Measurements from ENCODE around the gene CD8A.
"Not testable (repeated sequence)": the region's sequence is repeated elsewhere in the genome, so short reads cannot be mapped to it uniquely, and the experiment has no call there.

CD8A gene

DNA sequence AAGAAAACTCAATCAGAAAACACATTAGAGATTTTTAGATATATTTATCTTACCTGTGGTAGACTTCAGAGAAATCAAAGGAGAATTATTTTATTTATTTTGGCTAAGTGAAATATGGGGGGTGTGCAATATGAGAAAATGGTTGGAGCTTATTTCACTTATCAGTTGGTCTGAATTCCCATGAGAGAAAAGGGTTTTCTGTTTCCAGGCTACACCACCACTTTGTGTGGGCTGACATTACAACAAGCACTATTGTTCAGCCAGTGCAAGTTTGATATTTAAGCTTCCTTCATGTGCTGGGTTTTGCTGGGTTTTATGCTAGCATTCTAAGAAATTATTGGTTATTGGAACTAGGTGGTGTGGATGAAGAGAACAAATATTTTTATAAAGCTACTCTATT, 37.1 kb downstream of the CD8A start:
- H3K27ac ChIP-seq (ENCODE audit: low read depth, low read length, severe bottlenecking) = no peak overlapping the region
- H3K4me1 ChIP-seq (ENCODE audit: control insufficient read depth, insufficient read depth, low read length, poor library complexity, severe bottlenecking) = no peaks in the 10 kb centered on the region
- peaks cover 58% of the 10 kb centered on the region for H3K36me3 ChIP-seq (ENCODE audit: control insufficient read depth, insufficient read depth, low read length)
- H3K4me3 ChIP-seq (ENCODE audit: extremely low read depth, insufficient read depth, low read length, poor library complexity, severe bottlenecking) = no peak overlapping the region
- peaks cover 13% of the 10 kb centered on the region for H3K9me3 ChIP-seq (ENCODE audit: control insufficient read depth, low read length)

DNA sequence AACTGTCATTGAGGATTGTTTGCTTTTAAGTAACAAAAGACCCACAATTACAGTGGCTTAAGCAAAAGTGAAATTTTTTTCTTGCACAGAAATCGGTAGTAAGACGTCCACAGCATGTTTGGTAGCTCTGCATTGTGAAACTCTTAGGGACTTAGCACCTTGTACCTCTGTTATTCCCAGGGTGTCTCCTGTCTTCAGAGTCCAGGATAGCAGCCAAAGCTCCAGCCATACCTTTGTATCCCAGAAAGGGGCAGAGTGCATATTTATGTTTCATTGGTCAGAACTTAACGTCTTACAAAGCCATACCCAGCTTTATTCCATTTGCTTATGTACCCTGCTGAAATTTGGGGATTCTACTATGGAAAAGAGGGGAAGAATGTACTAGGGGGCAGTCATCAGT, 37.8 kb downstream of the CD8A start:
- H3K36me3 ChIP-seq (ENCODE audit: control insufficient read depth, insufficient read depth, low read length) = peaks cover 58% of the 10 kb centered on the region
- H3K4me3 ChIP-seq (ENCODE audit: extremely low read depth, insufficient read depth, low read length, poor library complexity, severe bottlenecking) = no peak overlapping the region
- WGBS, 2 experiments (ENCODE audit: insufficient coverage in 2 of 2) = 86 to 100% methylated on average over 2 of the region's 3 CpGs
- no peak overlapping the region for H3K27ac ChIP-seq (ENCODE audit: low read depth, low read length, severe bottlenecking)
- no peaks in the 10 kb centered on the region for H3K4me1 ChIP-seq (ENCODE audit: control insufficient read depth, insufficient read depth, low read length, poor library complexity, severe bottlenecking)
- peaks cover 13% of the 10 kb centered on the region for H3K9me3 ChIP-seq (ENCODE audit: control insufficient read depth, low read length)

- peaks cover 61% of the 10 kb centered on the region for H3K36me3 ChIP-seq (ENCODE audit: control insufficient read depth, insufficient read depth, low read length)
- H3K4me1 ChIP-seq (ENCODE audit: control insufficient read depth, insufficient read depth, low read length, poor library complexity, severe bottlenecking) = no peaks in the 10 kb centered on the region
- H3K9me3 ChIP-seq (ENCODE audit: control insufficient read depth, low read length) = peaks cover 13% of the 10 kb centered on the region
- no peak overlapping the region for H3K4me3 ChIP-seq (ENCODE audit: extremely low read depth, insufficient read depth, low read length, poor library complexity, severe bottlenecking)
- H3K27ac ChIP-seq (ENCODE audit: low read depth, low read length, severe bottlenecking) = no peak overlapping the region
- 100% methylated on average over 1 of the region's 1 CpG for WGBS, 2 experiments (ENCODE audit: insufficient coverage in 2 of 2)
Measured at GRCh38 chr2:86751778-86752177, 38.9 kb downstream of the CD8A start.

DNA sequence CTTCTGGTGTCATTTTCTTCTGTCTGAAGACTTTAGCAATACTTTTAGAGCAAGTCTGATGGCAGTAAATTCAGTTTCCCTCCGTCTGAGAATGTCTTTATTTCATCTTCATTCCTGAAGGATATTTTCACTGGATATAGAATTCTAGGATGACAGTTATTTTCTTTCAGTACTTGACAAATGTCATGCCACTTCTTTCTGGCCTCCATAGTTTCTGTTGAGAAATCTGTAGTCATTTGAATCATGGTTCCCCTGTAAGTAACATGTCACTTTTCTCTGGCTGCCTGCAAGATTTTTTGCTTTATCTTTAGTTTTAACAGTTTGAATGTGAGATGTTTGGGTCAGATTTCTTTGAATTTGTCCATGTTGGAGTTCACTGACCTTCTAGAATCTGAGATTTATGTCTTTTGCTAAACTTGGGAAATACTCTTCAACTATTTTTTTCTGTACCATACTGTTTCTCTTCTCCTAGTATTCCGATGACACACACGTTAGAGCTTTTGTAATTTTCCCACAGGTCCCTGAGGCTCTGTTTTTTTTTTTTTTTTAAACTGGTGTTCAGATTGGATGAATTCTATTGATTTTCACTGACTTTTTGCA, 40.4 kb downstream of the CD8A start:
- Histone ChIP-seq H3K9me3 (ENCODE audit: control insufficient read depth, low read length) (peaks cover 13% of the 10 kb centered on the region), H3K4me3 (ENCODE audit: extremely low read depth, insufficient read depth, low read length, poor library complexity, severe bottlenecking) (no peak overlapping the region), H3K36me3 (ENCODE audit: control insufficient read depth, insufficient read depth, low read length) (peaks cover 60% of the 10 kb centered on the region), H3K27ac (ENCODE audit: low read depth, low read length, severe bottlenecking) (no peak overlapping the region), H3K4me1 (ENCODE audit: control insufficient read depth, insufficient read depth, low read length, poor library complexity, severe bottlenecking) (no peaks in the 10 kb centered on the region)
- WGBS, 2 experiments (ENCODE audit: insufficient coverage in 2 of 2) = 100% methylated on average over 2 of the region's 3 CpGs; no CpG with 5 or more reads in 1 of the 2 experiments

DNA sequence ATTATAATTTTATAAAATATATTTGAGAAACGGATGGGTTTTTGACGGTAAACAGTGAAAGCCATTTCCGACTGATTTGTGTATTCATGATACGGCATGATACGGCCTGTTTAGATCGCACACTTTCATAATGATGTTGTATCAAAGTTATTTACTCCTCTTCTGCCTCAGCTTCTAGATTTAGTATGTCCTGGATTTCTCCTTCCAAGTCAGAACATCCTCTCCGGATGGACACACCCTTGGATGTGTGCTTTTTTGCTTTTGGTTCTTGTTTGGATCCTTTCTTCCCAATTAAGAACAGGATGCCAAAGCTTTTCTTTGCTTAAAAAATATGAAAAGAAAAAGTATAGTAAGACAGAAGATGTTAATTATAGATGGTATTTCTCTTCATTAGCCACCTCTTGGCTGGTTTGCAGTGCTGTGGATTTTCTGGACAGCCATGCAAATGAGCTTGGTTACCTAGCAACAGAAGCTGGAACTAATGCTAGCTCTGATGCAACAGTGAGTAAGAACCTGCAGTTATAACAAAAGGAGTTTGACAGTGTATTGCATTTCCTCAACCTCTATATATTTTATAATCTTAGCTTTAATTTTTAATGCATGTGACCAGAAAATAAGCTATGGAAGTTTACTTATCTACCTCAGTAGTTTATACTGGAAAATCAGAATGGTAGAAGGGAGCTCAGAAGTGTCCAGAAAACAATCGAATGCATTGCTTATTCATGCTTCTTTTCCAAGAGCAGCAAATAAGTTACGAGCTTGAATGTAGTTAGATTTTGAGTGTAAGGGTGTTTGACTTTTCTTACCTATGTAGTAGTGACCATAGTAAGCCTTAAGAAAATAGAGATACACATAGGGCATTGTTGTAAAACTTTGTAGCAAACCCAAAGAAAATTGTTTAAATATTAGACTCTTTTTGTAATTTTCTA, 42.7 kb downstream of the CD8A start:
- Histone ChIP-seq H3K27ac (ENCODE audit: low read depth, low read length, severe bottlenecking) (peak overlapping the region; percentile 60), H3K9me3 (ENCODE audit: control insufficient read depth, low read length) (peaks cover 13% of the 10 kb centered on the region), H3K4me3 (ENCODE audit: extremely low read depth, insufficient read depth, low read length, poor library complexity, severe bottlenecking) (no peak overlapping the region), H3K4me1 (ENCODE audit: control insufficient read depth, insufficient read depth, low read length, poor library complexity, severe bottlenecking) (no peaks in the 10 kb centered on the region), H3K36me3 (ENCODE audit: control insufficient read depth, insufficient read depth, low read length) (peaks cover 52% of the 10 kb centered on the region)
- WGBS, 2 experiments (ENCODE audit: insufficient coverage in 2 of 2) = 90 to 100% methylated on average over 4 to 8 of the region's 9 CpGs

- H3K4me3 ChIP-seq (ENCODE audit: extremely low read depth, insufficient read depth, low read length, poor library complexity, severe bottlenecking) = no peak overlapping the region
Measured at GRCh38 chr2:86746939-86747338, 43.8 kb downstream of the CD8A start.

DNA sequence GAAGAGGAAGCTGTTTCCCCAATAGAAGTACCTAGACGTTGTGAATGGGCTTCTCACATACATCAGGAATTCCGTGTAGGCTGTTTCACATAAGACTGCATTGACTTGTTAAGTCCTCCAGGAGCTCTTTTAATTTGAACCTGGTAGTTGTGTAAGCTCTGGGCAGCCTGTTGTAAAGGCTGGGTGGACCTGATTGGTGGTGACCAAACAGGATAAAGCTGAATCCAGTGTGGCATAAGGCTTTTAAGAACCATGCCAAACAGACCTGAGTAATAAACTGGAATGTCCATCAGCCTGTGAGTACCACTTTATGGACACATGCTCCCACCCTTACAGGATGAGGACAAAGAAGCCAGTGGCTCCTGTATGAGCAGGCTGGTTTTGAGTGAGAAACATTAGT, 46.6 kb downstream of the CD8A start:
- WGBS, 2 experiments (ENCODE audit: insufficient coverage in 2 of 2) = 79 to 100% methylated on average over 2 of the region's 2 CpGs
- Histone ChIP-seq H3K27ac (ENCODE audit: low read depth, low read length, severe bottlenecking) (no peak overlapping the region), H3K4me3 (ENCODE audit: extremely low read depth, insufficient read depth, low read length, poor library complexity, severe bottlenecking) (no peak overlapping the region), H3K4me1 (ENCODE audit: control insufficient read depth, insufficient read depth, low read length, poor library complexity, severe bottlenecking) (no peaks in the 10 kb centered on the region), H3K36me3 (ENCODE audit: control insufficient read depth, insufficient read depth, low read length) (peaks cover 30% of the 10 kb centered on the region), H3K9me3 (ENCODE audit: control insufficient read depth, low read length) (no peaks in the 10 kb centered on the region)

More at GRCh38 chr2:86746939-86747338, 43.8 kb downstream of the CD8A start:
- Histone ChIP-seq H3K27ac (ENCODE audit: low read depth, low read length, severe bottlenecking) (no peak overlapping the region), H3K4me1 (ENCODE audit: control insufficient read depth, insufficient read depth, low read length, poor library complexity, severe bottlenecking) (no peaks in the 10 kb centered on the region), H3K9me3 (ENCODE audit: control insufficient read depth, low read length) (peaks cover 13% of the 10 kb centered on the region), H3K36me3 (ENCODE audit: control insufficient read depth, insufficient read depth, low read length) (peaks cover 48% of the 10 kb centered on the region)

DNA sequence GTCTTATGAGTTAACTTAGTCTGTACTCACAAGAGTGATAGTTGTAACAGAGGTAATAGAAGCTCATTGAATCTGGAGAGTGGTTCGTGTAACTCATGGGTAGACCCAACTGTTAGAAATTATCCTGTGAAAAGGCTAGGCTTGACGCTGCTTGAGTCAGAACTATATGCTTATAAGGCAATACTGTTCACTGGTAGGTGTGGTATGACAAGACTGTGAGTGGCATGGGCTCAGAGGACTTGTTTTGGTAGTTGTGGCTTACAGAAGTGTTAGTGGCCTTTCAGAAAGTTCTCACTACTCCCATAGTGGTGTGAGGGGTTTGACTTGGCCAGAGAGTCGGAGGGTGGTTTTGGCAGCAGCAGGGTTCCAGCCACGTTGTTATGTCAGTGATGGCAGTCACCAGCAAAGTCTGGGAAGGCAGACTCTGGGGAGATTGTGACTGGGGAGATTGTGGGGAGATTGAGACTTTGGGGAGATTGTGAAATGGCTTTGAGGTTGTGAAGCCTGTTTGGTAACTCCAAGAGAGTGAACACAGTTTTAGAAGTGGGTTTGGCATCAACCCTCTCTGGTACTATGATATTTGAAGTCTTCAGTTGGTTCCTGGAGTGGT, 48.7 kb downstream of the CD8A start:
- not testable (repeated sequence) for H3K4me3 ChIP-seq (ENCODE audit: extremely low read depth, insufficient read depth, low read length, poor library complexity, severe bottlenecking); H3K27ac ChIP-seq (ENCODE audit: low read depth, low read length, severe bottlenecking); H3K4me1 ChIP-seq (ENCODE audit: control insufficient read depth, insufficient read depth, low read length, poor library complexity, severe bottlenecking); H3K9me3 ChIP-seq (ENCODE audit: control insufficient read depth, low read length)
- peaks cover 26% of the 10 kb centered on the region for H3K36me3 ChIP-seq (ENCODE audit: control insufficient read depth, insufficient read depth, low read length)
- WGBS, 2 experiments (ENCODE audit: insufficient coverage in 2 of 2) = no CpG with 5 or more reads among the region's 4 CpGs

DNA sequence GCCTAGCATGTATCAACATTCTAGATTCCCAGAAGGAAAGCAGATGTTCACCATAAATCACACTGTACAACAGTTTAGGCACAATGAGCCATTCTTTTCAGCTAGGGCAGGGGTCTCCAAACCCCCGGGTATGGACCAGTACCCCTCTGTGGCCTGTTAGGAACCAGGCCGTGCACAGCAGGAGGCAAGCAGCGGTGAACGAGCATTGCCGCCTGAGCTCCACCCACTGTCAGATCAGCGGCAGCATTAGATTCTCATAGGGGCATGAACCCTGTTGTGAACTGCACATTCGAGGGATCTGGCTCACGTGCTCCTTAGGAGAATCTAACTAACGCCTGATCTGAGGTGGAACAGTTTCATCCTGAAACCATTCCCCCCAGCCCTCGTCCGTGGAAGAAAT, 50.8 kb downstream of the CD8A start:
- H3K9me3 ChIP-seq (ENCODE audit: control insufficient read depth, low read length); H3K4me3 ChIP-seq (ENCODE audit: extremely low read depth, insufficient read depth, low read length, poor library complexity, severe bottlenecking); H3K27ac ChIP-seq (ENCODE audit: low read depth, low read length, severe bottlenecking); H3K4me1 ChIP-seq (ENCODE audit: control insufficient read depth, insufficient read depth, low read length, poor library complexity, severe bottlenecking): not testable (repeated sequence)
- H3K36me3 ChIP-seq (ENCODE audit: control insufficient read depth, insufficient read depth, low read length) = peaks cover 17% of the 10 kb centered on the region
- no CpG with 5 or more reads among the region's 11 CpGs for WGBS, 2 experiments (ENCODE audit: insufficient coverage in 2 of 2)

GRCh38 chr2:86739485-86739884, 51.2 kb downstream of the CD8A start:
- not testable (repeated sequence) for H3K9me3 ChIP-seq (ENCODE audit: control insufficient read depth, low read length); H3K4me1 ChIP-seq (ENCODE audit: control insufficient read depth, insufficient read depth, low read length, poor library complexity, severe bottlenecking)
- H3K36me3 ChIP-seq (ENCODE audit: control insufficient read depth, insufficient read depth, low read length) = peaks cover 14% of the 10 kb centered on the region

DNA sequence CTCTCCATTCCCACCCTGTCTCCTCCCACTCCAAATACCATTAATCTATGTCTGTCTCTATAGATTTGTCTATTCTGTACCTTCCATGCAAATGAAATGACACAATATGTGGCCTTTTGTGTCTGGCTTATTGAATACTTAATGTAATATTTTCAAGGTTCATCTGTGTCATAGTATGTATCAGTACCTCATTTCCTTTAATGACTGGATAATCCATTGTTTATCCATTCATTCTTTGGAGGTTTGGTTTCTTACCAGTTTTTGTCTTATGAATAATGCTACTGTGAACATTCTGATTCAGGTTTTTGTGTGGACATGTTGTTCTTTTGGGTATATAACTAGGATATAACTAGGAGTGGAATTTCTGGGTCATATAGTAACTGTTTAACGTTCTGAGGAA, 55.8 kb downstream of the CD8A start:
- H3K4me1 ChIP-seq (ENCODE audit: control insufficient read depth, insufficient read depth, low read length, poor library complexity, severe bottlenecking); H3K27ac ChIP-seq (ENCODE audit: low read depth, low read length, severe bottlenecking): not testable (repeated sequence)
- WGBS, 2 experiments (ENCODE audit: insufficient coverage in 2 of 2) = no CpG with 5 or more reads among the region's 1 CpG

More at GRCh38 chr2:86739485-86739884, 51.2 kb downstream of the CD8A start:
- not testable (repeated sequence) for H3K4me3 ChIP-seq (ENCODE audit: extremely low read depth, insufficient read depth, low read length, poor library complexity, severe bottlenecking); H3K27ac ChIP-seq (ENCODE audit: low read depth, low read length, severe bottlenecking)

More for the DNA sequence above, 55.8 kb downstream of the CD8A start:
- not testable (repeated sequence) for H3K4me3 ChIP-seq (ENCODE audit: extremely low read depth, insufficient read depth, low read length, poor library complexity, severe bottlenecking); H3K36me3 ChIP-seq (ENCODE audit: control insufficient read depth, insufficient read depth, low read length); H3K9me3 ChIP-seq (ENCODE audit: control insufficient read depth, low read length)

Measured in mesodermal cell (in vitro differentiated cells).